Vagina (tissue), 2 donors: ENCODE data around the gene DGKI.

Source experiments
- CTCF ChIP-seq, 3 experiments: fragments of 450-650 bp in 2 of 3; fragments of 200-600 bp in 1 of 3; sonication (generic) in 1 of 3; IDR thresholded peaks; one replicate each; pipeline ENCODE4 v1.5.1; 2017 to 2019; ENCODE audit warnings: antibody characterized with exemption in 3 of 3, mild to moderate bottlenecking in 2 of 3, moderate library complexity in 2 of 3
- POLR2A ChIP-seq, 2 donors: fragments of 450-650 bp; IDR thresholded peaks; one replicate each; pipeline ENCODE4 v1.6.1; 2017; ENCODE audit warnings: antibody characterized with exemption in 2 of 2, mild to moderate bottlenecking in 2 of 2, moderate library complexity in 2 of 2
- POLR2AphosphoS5 ChIP-seq, 2 donors: sonication (generic); formaldehyde crosslinking; IDR thresholded peaks; one replicate each; pipeline ENCODE4 v1.9.0; 2017; ENCODE audit warnings: antibody characterized with exemption in 2 of 2, mild to moderate bottlenecking in 2 of 2, low read depth in 1 of 2; ENCODE audit not compliant: insufficient read depth in 1 of 2

GRCh38 chr7:137655804-137656203 lies 191.0 kb downstream of the DGKI start:
- TF ChIP-seq CTCF (IDR thresholded peaks at IDR 0.05) (no peak), POLR2AphosphoS5 (IDR thresholded peaks at IDR 0.05; ENCODE audit: insufficient read depth in 1 of 2, low read depth in 1 of 2) (no peak), POLR2A (IDR thresholded peaks at IDR 0.05) (no peak)
